Type B pancreatic cell (in vitro differentiated cells): ENCODE results near the gene POMC. TPM values are rescaled to one million over a fixed set of nuclear protein-coding genes. Genes with fewer than 3 reads are reported as not detected.

Experiments
- DNase-seq: peaks from one replicate; pipeline ENCODE4 v3.0.0; 2021; ENCODE audit warnings: mixed read lengths; ENCODE audit not compliant: unreplicated experiment; ENCODE audit errors: extremely low spot score
- H3K27ac Mint-ChIP-seq: 2 replicates; pipeline ENCODE4 v1.8.0; 2021; ENCODE audit warnings: mild to moderate bottlenecking, mixed read lengths
- H3K27me3 Mint-ChIP-seq: 2 replicates; pipeline ENCODE4 v1.8.0; 2021; ENCODE audit warnings: mixed read lengths
- H3K36me3 Mint-ChIP-seq: 2 replicates; pipeline ENCODE4 v1.8.0; 2021; ENCODE audit warnings: mixed read lengths
- H3K4me1 Mint-ChIP-seq: one replicate; pipeline ENCODE4 v1.8.0; 2021; ENCODE audit warnings: mixed read lengths; ENCODE audit not compliant: unreplicated experiment
- H3K4me3 Mint-ChIP-seq: 2 replicates; pipeline ENCODE4 v1.8.0; 2021; ENCODE audit warnings: mild to moderate bottlenecking, mixed read lengths
- H3K9me3 Mint-ChIP-seq: 2 replicates; pipeline ENCODE4 v1.8.0; 2021; ENCODE audit warnings: mixed read lengths
- total RNA-seq: library from RNA; stranded (reverse); gene quantifications from 2 replicates; pipeline ENCODE4 v1.2.1, GENCODE V29; 2021; ENCODE audit warnings: low replicate concordance
- TF ChIP-seq, protein P1 (sequence below): fragments of 200-600 bp; sonication (generic); conservative IDR thresholded peaks from 2 replicates; pipeline ENCODE4 v1.5.0; 2021; ENCODE audit warnings: antibody characterized with exemption, mild to moderate bottlenecking

The POMC gene
- total RNA-seq, 1 donor from 2014 or later: 0.87 TPM

DNA sequence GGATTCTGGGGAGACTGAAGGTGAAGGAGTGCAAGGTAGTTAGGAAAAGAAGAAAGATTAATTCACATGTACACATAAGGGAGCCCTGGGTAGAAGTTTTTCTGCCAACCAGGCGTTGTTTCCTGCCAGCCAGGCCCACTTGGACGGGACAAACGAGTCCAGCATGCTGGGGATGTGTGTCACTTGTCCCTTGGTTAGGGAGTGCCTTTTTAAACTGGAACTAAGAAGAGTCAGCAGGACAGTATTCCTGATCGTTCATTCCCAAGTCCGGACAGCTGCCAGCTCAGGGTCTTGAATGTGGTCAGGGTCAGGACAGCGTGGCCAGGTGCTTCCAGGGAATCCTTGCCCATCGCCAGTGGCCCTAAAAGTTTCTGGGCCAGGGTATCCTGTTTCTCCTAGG, 43.2 kb downstream of the POMC start:
- H3K36me3 Mint-ChIP-seq: peaks cover 5% of the 10 kb centered on the region
- no peaks in the 10 kb centered on the region for H3K9me3 Mint-ChIP-seq
- no peak for DNase-seq
- H3K27me3 Mint-ChIP-seq: no peaks in the 10 kb centered on the region
- peaks cover 10% of the 10 kb centered on the region for H3K4me1 Mint-ChIP-seq
- no peak overlapping the region for H3K27ac Mint-ChIP-seq
- TF ChIP-seq, protein P1, sequence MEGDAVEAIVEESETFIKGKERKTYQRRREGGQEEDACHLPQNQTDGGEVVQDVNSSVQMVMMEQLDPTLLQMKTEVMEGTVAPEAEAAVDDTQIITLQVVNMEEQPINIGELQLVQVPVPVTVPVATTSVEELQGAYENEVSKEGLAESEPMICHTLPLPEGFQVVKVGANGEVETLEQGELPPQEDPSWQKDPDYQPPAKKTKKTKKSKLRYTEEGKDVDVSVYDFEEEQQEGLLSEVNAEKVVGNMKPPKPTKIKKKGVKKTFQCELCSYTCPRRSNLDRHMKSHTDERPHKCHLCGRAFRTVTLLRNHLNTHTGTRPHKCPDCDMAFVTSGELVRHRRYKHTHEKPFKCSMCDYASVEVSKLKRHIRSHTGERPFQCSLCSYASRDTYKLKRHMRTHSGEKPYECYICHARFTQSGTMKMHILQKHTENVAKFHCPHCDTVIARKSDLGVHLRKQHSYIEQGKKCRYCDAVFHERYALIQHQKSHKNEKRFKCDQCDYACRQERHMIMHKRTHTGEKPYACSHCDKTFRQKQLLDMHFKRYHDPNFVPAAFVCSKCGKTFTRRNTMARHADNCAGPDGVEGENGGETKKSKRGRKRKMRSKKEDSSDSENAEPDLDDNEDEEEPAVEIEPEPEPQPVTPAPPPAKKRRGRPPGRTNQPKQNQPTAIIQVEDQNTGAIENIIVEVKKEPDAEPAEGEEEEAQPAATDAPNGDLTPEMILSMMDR: no peak
- H3K4me3 Mint-ChIP-seq: no peak overlapping the region

DNA sequence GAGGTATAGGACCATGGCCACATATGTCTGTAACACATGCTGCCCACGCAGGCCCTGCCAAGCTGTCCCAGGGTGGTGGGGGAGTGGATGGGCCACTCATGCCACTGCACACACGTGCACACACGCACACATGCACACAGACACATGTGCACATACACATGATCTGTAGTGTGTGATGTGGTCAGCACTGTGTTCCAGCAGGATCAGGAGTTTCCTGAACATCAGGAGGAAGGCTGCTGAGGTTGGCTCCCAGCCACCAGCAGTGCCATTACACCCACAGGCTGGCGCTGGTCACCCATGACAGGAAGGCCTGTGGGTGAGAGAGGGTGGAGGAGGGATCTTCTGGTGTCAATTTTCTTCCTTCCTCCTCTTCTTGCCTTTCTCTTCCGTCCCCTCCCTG, 44.7 kb downstream of the POMC start:
- H3K27me3 Mint-ChIP-seq: no peaks in the 10 kb centered on the region
- no peak overlapping the region for H3K4me3 Mint-ChIP-seq
- no peaks in the 10 kb centered on the region for H3K9me3 Mint-ChIP-seq
- no peaks in the 10 kb centered on the region for H3K4me1 Mint-ChIP-seq
- H3K27ac Mint-ChIP-seq: no peak overlapping the region
- TF ChIP-seq, protein P1: no peak
- H3K36me3 Mint-ChIP-seq: peaks cover 5% of the 10 kb centered on the region
- no peak for DNase-seq

DNA sequence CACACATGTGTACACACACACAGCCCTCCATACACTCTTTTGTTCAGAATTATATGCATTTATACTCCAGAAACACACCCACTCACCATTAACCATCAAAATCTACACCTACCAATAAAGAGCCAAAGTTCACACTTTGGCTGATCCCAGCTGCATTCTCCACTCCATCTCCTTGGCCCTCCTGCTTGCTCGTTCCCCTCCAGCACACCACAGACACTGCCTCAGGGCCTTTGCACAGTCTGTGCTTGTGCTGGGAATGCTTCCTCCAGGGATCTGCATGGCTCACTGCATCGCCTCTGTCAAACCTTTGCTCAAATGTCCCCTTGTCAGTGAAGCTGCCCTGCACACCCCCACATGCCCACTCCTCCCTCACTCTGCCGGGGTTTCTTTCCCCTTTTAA, 46.0 kb downstream of the POMC start:
- Mint-ChIP-seq H3K36me3 (peaks cover 5% of the 10 kb centered on the region), H3K27me3 (no peaks in the 10 kb centered on the region), H3K9me3 (no peaks in the 10 kb centered on the region), H3K4me3 (no peak overlapping the region), H3K27ac (no peak overlapping the region), H3K4me1 (no peaks in the 10 kb centered on the region)
- TF ChIP-seq, protein P1: no peak
- DNase-seq: no peak

DNA sequence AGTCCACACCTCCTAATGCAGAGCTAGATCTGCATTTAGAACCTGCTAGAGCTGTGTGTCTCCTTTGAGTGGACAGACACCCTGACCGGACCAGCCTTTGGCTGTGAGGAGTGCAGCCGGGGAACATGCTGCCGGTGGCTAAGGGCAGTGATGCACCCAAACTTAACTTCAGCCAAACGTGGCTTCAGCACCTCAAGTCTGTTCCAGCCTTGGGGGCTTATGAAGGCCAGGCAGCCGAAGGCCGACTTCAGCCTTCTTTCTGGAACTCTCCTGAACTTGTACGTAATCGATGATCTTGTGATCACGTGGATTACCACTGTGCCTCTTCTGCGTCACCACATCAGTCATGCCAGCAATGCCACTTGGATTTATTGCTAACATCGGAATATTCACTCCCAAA, 49.1 kb downstream of the POMC start:
- no peak for DNase-seq
- TF ChIP-seq, protein P1: no peak
- Mint-ChIP-seq H3K27ac (no peak overlapping the region), H3K4me3 (no peak overlapping the region), H3K9me3 (no peaks in the 10 kb centered on the region), H3K36me3 (peaks cover 5% of the 10 kb centered on the region), H3K27me3 (no peaks in the 10 kb centered on the region), H3K4me1 (no peaks in the 10 kb centered on the region)

DNA sequence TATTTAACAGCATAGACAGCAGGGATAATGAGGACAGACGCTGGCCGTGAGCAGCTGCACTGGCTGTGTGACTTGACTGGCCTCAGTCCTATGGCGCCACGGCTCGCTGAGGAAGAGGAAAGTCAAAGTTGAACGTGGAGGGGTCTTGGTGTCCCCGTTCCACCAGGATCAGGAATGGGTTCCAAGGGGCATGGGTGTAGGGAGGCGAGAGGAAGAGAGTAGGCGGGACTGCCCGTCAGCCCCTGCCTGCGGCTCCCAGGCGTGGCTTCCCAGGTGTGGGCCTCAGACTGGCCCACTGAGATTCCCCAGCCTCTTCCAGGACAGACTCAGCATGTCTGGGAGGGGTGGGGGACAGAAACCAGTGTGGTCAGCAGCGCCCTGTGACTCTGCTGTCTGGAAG, 51.4 kb downstream of the POMC start:
- no peak for DNase-seq
- Mint-ChIP-seq H3K27ac (no peak overlapping the region), H3K4me3 (no peak overlapping the region), H3K9me3 (no peaks in the 10 kb centered on the region), H3K27me3 (no peaks in the 10 kb centered on the region), H3K36me3 (no peaks in the 10 kb centered on the region), H3K4me1 (no peaks in the 10 kb centered on the region)
- TF ChIP-seq, protein P1: no peak

DNA sequence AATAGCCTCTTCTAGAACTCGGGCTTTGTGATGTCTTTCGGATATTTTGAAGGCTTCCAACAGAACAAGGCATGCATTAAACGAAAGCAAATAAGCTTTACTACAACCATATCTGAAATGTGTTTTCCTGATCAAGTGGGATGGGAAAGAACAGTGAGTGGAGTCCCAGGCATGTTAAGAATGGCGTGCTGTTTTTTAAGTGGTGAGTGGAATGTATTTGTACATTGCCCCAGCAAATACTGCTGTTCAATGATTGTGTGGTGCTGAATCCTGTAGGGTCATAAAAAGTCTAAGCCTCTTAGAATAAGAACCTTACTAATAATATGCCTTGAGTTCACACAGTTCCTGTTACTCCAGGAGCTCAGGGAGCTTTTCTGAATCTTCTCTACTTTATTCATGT, 52.5 kb downstream of the POMC start:
- Mint-ChIP-seq H3K27me3 (no peaks in the 10 kb centered on the region), H3K4me3 (no peak overlapping the region), H3K27ac (no peak overlapping the region), H3K36me3 (peaks cover 4% of the 10 kb centered on the region), H3K4me1 (no peaks in the 10 kb centered on the region), H3K9me3 (no peaks in the 10 kb centered on the region)
- TF ChIP-seq, protein P1: no peak
- DNase-seq: no peak
